GM12864 (cell line): ENCODE measurements around the gene DUSP22.

ENCODE experiments used
- DNase-seq: peaks from one replicate; pipeline ENCODE4 v3.0.0-alpha.2; 2011; ENCODE audit warnings: low read depth
- H3K4me3 ChIP-seq: 2 replicates; pipeline ENCODE4 v1.5.1; 2011; ENCODE audit warnings: mild to moderate bottlenecking, low read depth, low read length, control low read depth
- TF ChIP-seq, protein P1 (sequence below): IDR thresholded peaks from 2 replicates; pipeline ENCODE4 v1.5.1; 2011; ENCODE audit warnings: low read depth, mild to moderate bottlenecking, moderate library complexity, low read length, control low read depth, inconsistent platforms; ENCODE audit errors: missing control alignments

Gene DUSP22

GRCh38 chr6:385614-386013 is 93.3 kb downstream of the DUSP22 start:
- DNase-seq, result no peak
- TF ChIP-seq, protein P1, sequence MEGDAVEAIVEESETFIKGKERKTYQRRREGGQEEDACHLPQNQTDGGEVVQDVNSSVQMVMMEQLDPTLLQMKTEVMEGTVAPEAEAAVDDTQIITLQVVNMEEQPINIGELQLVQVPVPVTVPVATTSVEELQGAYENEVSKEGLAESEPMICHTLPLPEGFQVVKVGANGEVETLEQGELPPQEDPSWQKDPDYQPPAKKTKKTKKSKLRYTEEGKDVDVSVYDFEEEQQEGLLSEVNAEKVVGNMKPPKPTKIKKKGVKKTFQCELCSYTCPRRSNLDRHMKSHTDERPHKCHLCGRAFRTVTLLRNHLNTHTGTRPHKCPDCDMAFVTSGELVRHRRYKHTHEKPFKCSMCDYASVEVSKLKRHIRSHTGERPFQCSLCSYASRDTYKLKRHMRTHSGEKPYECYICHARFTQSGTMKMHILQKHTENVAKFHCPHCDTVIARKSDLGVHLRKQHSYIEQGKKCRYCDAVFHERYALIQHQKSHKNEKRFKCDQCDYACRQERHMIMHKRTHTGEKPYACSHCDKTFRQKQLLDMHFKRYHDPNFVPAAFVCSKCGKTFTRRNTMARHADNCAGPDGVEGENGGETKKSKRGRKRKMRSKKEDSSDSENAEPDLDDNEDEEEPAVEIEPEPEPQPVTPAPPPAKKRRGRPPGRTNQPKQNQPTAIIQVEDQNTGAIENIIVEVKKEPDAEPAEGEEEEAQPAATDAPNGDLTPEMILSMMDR, result no peak
- H3K4me3 ChIP-seq, result no peak overlapping the region

- H3K4me3 ChIP-seq, result no peak overlapping the region
- DNase-seq, result no peak
- TF ChIP-seq, protein P1, result no peak
These were observed 94.5 kb downstream of the DUSP22 start for GRCh38 chr6:386688-387266.

DNA sequence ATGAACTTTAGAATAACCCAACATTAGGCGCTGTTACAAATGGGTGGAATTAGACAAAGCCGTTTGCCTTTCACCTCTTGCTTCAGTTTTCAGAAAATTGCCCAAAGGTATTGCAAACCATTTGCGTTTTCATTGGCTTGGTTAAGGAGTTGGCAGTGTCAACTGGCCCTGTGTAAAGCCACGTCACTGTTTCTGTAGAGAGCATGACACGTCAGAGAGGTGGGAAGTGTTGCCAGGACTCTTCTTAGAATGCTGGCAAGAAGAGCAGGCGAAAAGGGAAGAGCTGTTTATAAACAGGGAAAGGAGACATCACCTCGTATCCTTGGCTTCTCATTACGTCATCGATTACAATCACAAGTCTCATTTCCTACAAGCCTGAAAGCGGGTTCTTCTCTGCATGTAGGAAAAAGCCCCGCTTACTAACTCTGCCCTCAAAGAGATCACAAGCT is 95.0 kb downstream of the DUSP22 start:
- DNase-seq, result no peak
- no peak overlapping the region for H3K4me3 ChIP-seq
- TF ChIP-seq, protein P1, result no peak

DNA sequence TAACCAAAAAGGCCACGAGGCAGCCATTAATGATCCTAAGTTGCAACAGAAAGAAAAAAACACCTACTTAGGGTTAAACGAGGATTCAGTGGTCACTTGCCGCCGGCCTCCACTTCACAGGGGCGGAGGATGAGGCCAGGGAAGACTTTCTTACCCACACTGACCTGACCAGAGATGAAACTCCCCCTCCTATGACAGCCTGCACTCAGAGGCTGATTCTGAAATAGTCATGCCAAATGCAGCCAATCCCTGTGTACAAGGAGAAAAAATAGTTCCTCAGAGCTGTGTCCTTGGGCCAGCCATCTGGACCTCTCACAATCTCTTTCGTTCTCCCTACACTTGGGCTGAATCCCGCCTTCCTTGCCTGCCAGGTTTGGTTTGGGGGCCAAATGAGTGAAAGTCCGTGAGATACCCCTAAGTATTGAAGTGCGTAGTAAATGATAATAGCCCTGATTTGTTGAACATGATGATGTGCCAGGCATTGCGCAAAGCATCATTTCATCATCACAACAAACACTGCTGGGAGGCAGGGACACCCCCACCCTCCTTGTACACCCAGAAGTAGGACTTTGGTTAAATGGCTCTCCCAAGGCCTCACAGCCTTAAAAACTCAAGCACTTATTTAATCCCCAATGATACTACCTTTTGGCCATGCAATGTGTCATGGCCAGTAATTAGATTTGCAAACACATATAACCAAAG is 96.1 kb downstream of the DUSP22 start:
- TF ChIP-seq, protein P1, result no peak
- no peak for DNase-seq
- no peak overlapping the region for H3K4me3 ChIP-seq

DNA sequence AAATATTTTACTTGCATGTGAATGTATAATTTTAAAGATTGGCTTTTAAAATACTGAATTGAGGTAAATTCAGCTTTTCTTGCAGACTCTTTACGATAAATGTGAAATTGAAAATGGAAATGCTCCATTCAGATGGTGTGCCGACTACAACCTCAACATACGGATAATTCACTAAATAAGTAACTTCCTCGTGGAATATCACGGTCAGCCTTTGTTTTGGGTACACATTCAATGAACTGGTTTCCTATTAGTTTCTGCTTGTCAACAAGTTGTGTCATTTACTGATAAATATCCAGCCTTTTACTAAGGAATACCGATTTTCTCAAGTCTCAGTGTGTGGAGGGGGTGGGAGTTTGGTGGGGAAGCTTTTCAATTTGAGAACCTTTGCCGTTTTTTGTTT is 96.9 kb downstream of the DUSP22 start:
- no peak for DNase-seq
- no peak overlapping the region; the same call in 1 of the 2 replicates for H3K4me3 ChIP-seq
- TF ChIP-seq, protein P1, result no peak

- TF ChIP-seq, protein P1, result peak; percentile 8
- peak; percentile 82 for DNase-seq
- H3K4me3 ChIP-seq, result peak overlapping the region; percentile 89; the same call in 1 of the 2 replicates
These were observed 97.3 kb downstream of the DUSP22 start for GRCh38 chr6:389622-390021.
